ENCODE data around the gene USP31. TPM values are rescaled to one million over a fixed set of nuclear protein-coding genes. Genes with fewer than 3 reads are reported as not detected.

Gene USP31
- total and polyA plus RNA-seq, 2 donors (not counting 1 experiment from before 2014, with no cell fraction given), result 1.6 to 6.7 TPM

DNA sequence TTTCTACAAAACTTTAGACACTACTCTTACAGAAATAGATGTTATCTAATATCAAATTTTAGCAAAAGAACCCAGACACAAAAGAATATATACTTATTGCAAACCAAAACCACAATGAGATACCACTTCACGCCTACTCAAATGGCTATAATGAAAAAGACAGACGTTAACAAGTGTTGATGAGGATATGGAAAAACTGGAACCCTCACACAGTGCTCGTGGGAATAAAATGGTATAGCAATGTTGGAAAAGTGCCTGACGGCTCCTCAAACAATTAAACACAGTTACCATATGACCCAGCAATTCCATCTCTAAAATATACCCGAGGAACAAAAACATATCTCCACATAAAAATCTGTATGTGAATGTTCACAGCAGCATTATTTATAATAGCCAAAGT lies 27.1 kb downstream of the USP31 start:
- Histone ChIP-seq H3K27ac (ENCODE audit: low read length in 2 of 2) (no peak overlapping the region), H3K27me3 (replicated peaks in 1 of 4; ENCODE audit: control extremely low read depth in 1 of 4, control insufficient read depth in 3 of 4, insufficient read depth in 4 of 4, low read length in 3 of 4) (no peaks in the 10 kb centered on the region), H2AFZ (ENCODE audit: insufficient read depth, low read depth, low read length, poor library complexity, severe bottlenecking) (no peak overlapping the region), H3K79me2 (ENCODE audit: control insufficient read depth, insufficient read depth, low read length) (no peaks in the 10 kb centered on the region), H3K9me3 (ENCODE audit: control extremely low read depth in 1 of 3, control insufficient read depth in 2 of 3, insufficient read depth in 1 of 3, low read length in 2 of 3) (no peaks in the 10 kb centered on the region), H3K36me3 (replicated peaks in 1 of 2; ENCODE audit: control extremely low read depth in 1 of 2, control insufficient read depth in 1 of 2, extremely low read depth in 1 of 2, insufficient read depth in 2 of 2, low read length in 1 of 2) (no peaks in the 10 kb centered on the region), H4K20me1 (ENCODE audit: control insufficient read depth, insufficient read depth, low read length, poor library complexity, severe bottlenecking) (no peaks in the 10 kb centered on the region), H3K4me3 (ENCODE audit: control extremely low read depth in 1 of 5, extremely low read depth in 1 of 5, insufficient read depth in 1 of 5, low read depth in 2 of 5, low read length in 4 of 5) (no peak overlapping the region), H3K4me2 (replicated peaks; ENCODE audit: low read depth, low read length, poor library complexity, severe bottlenecking) (no peak overlapping the region), H3K4me1 (ENCODE audit: control insufficient read depth in 2 of 2, insufficient read depth in 2 of 2, low read length in 2 of 2) (no peaks in the 10 kb centered on the region), H3K9ac (ENCODE audit: low read length) (no peak overlapping the region)
- DNase-seq (no peak), ATAC-seq (ENCODE audit: low read depth) (no peak)
- POLR2A ChIA-PET, result no interaction called here
- Mint-ChIP-seq H3K9me3 (ENCODE audit: insufficient read depth) (no peaks in the 10 kb centered on the region), H3K4me1 (no peaks in the 10 kb centered on the region), H3K4me3 (no peak overlapping the region), H3K27me3 (no peaks in the 10 kb centered on the region), H3K27ac (no peak overlapping the region)
- no CpG with 5 or more reads among the region's 5 CpGs for WGBS (ENCODE audit: insufficient coverage)
- CTCF ChIA-PET, result no interaction called here
- TF ChIP-seq EZH2 (IDR thresholded peaks at IDR 0.05; ENCODE audit: borderline replicate concordance, insufficient read depth, low read depth, low read length, poor library complexity, severe bottlenecking), result no peak
- TF ChIP-seq, protein P1, sequence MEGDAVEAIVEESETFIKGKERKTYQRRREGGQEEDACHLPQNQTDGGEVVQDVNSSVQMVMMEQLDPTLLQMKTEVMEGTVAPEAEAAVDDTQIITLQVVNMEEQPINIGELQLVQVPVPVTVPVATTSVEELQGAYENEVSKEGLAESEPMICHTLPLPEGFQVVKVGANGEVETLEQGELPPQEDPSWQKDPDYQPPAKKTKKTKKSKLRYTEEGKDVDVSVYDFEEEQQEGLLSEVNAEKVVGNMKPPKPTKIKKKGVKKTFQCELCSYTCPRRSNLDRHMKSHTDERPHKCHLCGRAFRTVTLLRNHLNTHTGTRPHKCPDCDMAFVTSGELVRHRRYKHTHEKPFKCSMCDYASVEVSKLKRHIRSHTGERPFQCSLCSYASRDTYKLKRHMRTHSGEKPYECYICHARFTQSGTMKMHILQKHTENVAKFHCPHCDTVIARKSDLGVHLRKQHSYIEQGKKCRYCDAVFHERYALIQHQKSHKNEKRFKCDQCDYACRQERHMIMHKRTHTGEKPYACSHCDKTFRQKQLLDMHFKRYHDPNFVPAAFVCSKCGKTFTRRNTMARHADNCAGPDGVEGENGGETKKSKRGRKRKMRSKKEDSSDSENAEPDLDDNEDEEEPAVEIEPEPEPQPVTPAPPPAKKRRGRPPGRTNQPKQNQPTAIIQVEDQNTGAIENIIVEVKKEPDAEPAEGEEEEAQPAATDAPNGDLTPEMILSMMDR (IDR thresholded peaks at IDR 0.05), result no peak
- intact Hi-C loops (cut with micrococcal nuclease), result no loop called here

DNA sequence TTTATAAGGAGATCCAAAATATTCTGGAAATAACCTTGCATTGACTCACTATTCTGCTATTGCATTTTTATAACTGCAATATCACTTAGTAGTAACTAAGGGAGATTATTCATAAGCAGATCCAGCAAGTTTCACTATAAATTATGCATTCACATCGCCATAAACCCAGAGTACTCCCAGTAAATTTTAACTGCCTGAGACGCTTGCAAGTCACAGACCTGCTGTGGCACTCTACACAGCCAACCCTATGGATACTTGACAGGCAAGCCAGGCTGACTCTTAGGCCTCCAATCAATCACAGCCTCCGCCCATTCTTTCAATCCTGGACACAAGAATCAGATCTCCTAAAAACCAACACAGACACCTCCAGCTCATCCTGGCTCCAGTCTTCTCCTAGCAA lies 28.2 kb downstream of the USP31 start:
- POLR2A ChIA-PET, result no interaction called here
- H3K27ac ChIP-seq (ENCODE audit: low read length in 2 of 2), result no peak overlapping the region
- no peak overlapping the region for H3K4me2 ChIP-seq (replicated peaks; ENCODE audit: low read depth, low read length, poor library complexity, severe bottlenecking)
- Mint-ChIP-seq H3K9me3 (ENCODE audit: insufficient read depth) (no peaks in the 10 kb centered on the region), H3K4me3 (no peak overlapping the region), H3K27ac (no peak overlapping the region), H3K27me3 (no peaks in the 10 kb centered on the region), H3K4me1 (no peaks in the 10 kb centered on the region)
- no peaks in the 10 kb centered on the region for H4K20me1 ChIP-seq (ENCODE audit: control insufficient read depth, insufficient read depth, low read length, poor library complexity, severe bottlenecking)
- intact Hi-C loops (cut with micrococcal nuclease), result no loop called here
- CTCF ChIA-PET, result no interaction called here
- no peaks in the 10 kb centered on the region for H3K36me3 ChIP-seq (replicated peaks in 1 of 2; ENCODE audit: control extremely low read depth in 1 of 2, control insufficient read depth in 1 of 2, extremely low read depth in 1 of 2, insufficient read depth in 2 of 2, low read length in 1 of 2)
- no peak for TF ChIP-seq EZH2 (IDR thresholded peaks at IDR 0.05; ENCODE audit: borderline replicate concordance, insufficient read depth, low read depth, low read length, poor library complexity, severe bottlenecking)
- TF ChIP-seq, protein P1 (IDR thresholded peaks at IDR 0.05), result no peak
- WGBS (ENCODE audit: insufficient coverage), result 100% methylated on average over 3 of the region's 3 CpGs
- no peak overlapping the region for H3K4me3 ChIP-seq (ENCODE audit: control extremely low read depth in 1 of 5, extremely low read depth in 1 of 5, insufficient read depth in 1 of 5, low read depth in 2 of 5, low read length in 4 of 5)
- H3K4me1 ChIP-seq (ENCODE audit: control insufficient read depth in 2 of 2, insufficient read depth in 2 of 2, low read length in 2 of 2), result no peaks in the 10 kb centered on the region
- no peaks in the 10 kb centered on the region for H3K9me3 ChIP-seq (ENCODE audit: control extremely low read depth in 1 of 3, control insufficient read depth in 2 of 3, insufficient read depth in 1 of 3, low read length in 2 of 3)
- H3K79me2 ChIP-seq (ENCODE audit: control insufficient read depth, insufficient read depth, low read length), result no peaks in the 10 kb centered on the region
- no peak overlapping the region for H2AFZ ChIP-seq (ENCODE audit: insufficient read depth, low read depth, low read length, poor library complexity, severe bottlenecking)
- ATAC-seq (ENCODE audit: low read depth), result no peak
- DNase-seq, result no peak
- H3K27me3 ChIP-seq (replicated peaks in 1 of 4; ENCODE audit: control extremely low read depth in 1 of 4, control insufficient read depth in 3 of 4, insufficient read depth in 4 of 4, low read length in 3 of 4), result no peaks in the 10 kb centered on the region
- H3K9ac ChIP-seq (ENCODE audit: low read length), result no peak overlapping the region

Data from B cell (primary cell).